HG02763 (cell line): Measurements from ENCODE around the gene TRMT2B.
A peak's percentile ranks its signal among the peaks of the same experiment; 100 is the strongest.
"Not testable (repeated sequence)": the region's sequence is repeated elsewhere in the genome, so short reads cannot be mapped to it uniquely, and the experiment has no call there.

Source experiments
- ATAC-seq: cut with Tn5 transposase; IDR thresholded peaks from one replicate; pipeline ENCODE4 v1.9.1; 2021; ENCODE audit warnings: mild to moderate bottlenecking, moderate library complexity; ENCODE audit not compliant: unreplicated experiment

Gene TRMT2B

GRCh38 chrX:101051549-101052302, at the start of gene TRMT2B:
Gene TRMT2B (minus strand): TSS chrX:101052111. CDS start chrX:101042289, 9,822 bp downstream.
- ATAC-seq = peak; percentile 90

GRCh38 chrX:101097546-101098453, 45.9 kb upstream of the TRMT2B start, which contains the start of gene CENPI:
Gene CENPI (plus strand): TSS chrX:101098204. CDS start chrX:101101071, 2,867 bp downstream.
- ATAC-seq = peak; percentile 98

GRCh38 chrX:101091817-101092216, 39.9 kb upstream of the TRMT2B start:
- no peak for ATAC-seq

- ATAC-seq = no peak
Observed at GRCh38 chrX:101081231-101081630, 29.3 kb upstream of the TRMT2B start.

GRCh38 chrX:101080326-101081124, 28.6 kb upstream of the TRMT2B start:
- no peak for ATAC-seq

- no peak for ATAC-seq
Observed at GRCh38 chrX:101079736-101080270, 27.9 kb upstream of the TRMT2B start.

GRCh38 chrX:101078716-101079598, 27.0 kb upstream of the TRMT2B start, which contains the start of gene TMEM35A:
Gene TMEM35A (plus strand): TSS chrX:101078879. CDS start chrX:101079003, 124 bp downstream.
- ATAC-seq = no peak

GRCh38 chrX:101071582-101071981, 19.7 kb upstream of the TRMT2B start:
- no peak for ATAC-seq

- ATAC-seq = no peak
Observed at GRCh38 chrX:101062176-101062575, 10.3 kb upstream of the TRMT2B start.

GRCh38 chrX:101057093-101057714, 5.3 kb upstream of the TRMT2B start:
- peak; percentile 86 for ATAC-seq

- not testable (repeated sequence) for ATAC-seq
Observed at GRCh38 chrX:101056551-101056950, 4.6 kb upstream of the TRMT2B start.

GRCh38 chrX:101051153-101051548, 760 bp downstream of the TRMT2B start:
- ATAC-seq = peak; percentile 13

GRCh38 chrX:101040197-101040596, 11.7 kb downstream of the TRMT2B start:
- no peak for ATAC-seq

GRCh38 chrX:101037231-101037630, 14.7 kb downstream of the TRMT2B start:
- no peak for ATAC-seq

- ATAC-seq = no peak
Observed at GRCh38 chrX:101029665-101030064, 22.2 kb downstream of the TRMT2B start.

GRCh38 chrX:101028562-101028961, 23.3 kb downstream of the TRMT2B start:
- no peak for ATAC-seq

GRCh38 chrX:101025126-101025525, 26.8 kb downstream of the TRMT2B start:
- no peak for ATAC-seq

- no peak for ATAC-seq
Observed at GRCh38 chrX:101022020-101022419, 29.9 kb downstream of the TRMT2B start.

GRCh38 chrX:101012031-101012430, 39.9 kb downstream of the TRMT2B start:
- ATAC-seq = not testable (repeated sequence)
